CD4-positive, alpha-beta memory T cell (primary cell): ENCODE results near the gene TAS2R16. TPM values are rescaled to one million over a fixed set of nuclear protein-coding genes. Genes with fewer than 3 reads are reported as not detected.

ENCODE experiments used
- CTCF ChIA-PET: fragments of 350-600 bp; sonication (Branson Sonifier 250); formaldehyde crosslinking; loops from one replicate; lab custom pipeline; 2021; ENCODE audit warnings: inconsistent platforms; ENCODE audit not compliant: partially characterized antibody; lab: Charles Lee
- POLR2A ChIA-PET: fragments of 350-600 bp; sonication (Branson Sonifier 250); formaldehyde crosslinking; loops from one replicate; lab custom pipeline; 2021; ENCODE audit not compliant: partially characterized antibody; lab: Charles Lee
- DNase-seq, 5 donors: peaks; one replicate each; pipeline versions ENCODE4 v3.0.0 to v3.0.0-alpha.2; 2020 to 2022; ENCODE audit warnings: mixed read lengths in 1 of 5
- H3K27ac ChIP-seq: one replicate; pipeline ENCODE4 v1.7.0; 2013; ENCODE audit warnings: low read depth, low read length
- H3K27me3 ChIP-seq: 2 replicates; pipeline ENCODE4 v1.7.0; 2013; ENCODE audit warnings: mild to moderate bottlenecking, low read length, moderate library complexity; ENCODE audit not compliant: insufficient read depth
- H3K36me3 ChIP-seq: 2 replicates; pipeline ENCODE4 v1.7.0; 2013; ENCODE audit warnings: mild to moderate bottlenecking, low read length, moderate library complexity; ENCODE audit not compliant: insufficient read depth
- H3K4me1 ChIP-seq: 2 replicates; pipeline ENCODE4 v1.7.0; 2013; ENCODE audit warnings: mild to moderate bottlenecking, low read length, moderate library complexity; ENCODE audit not compliant: insufficient read depth
- H3K4me3 ChIP-seq, 2 donors: one replicate each; pipeline ENCODE4 v1.7.0; 2013; ENCODE audit warnings: low read length in 2 of 2, mild to moderate bottlenecking in 1 of 2
- H3K9me3 ChIP-seq, 2 donors: one replicate each; pipeline ENCODE4 v1.7.0; 2013; ENCODE audit warnings: low read length in 2 of 2, control low read depth in 1 of 2; ENCODE audit not compliant: control insufficient read depth in 1 of 2
- H3K27ac Mint-ChIP-seq, 7 donors: one replicate each; pipeline ENCODE4 v1.8.0; 2020 to 2021; ENCODE audit warnings: mixed read lengths in 7 of 7, mild to moderate bottlenecking in 6 of 7, inconsistent platforms in 3 of 7, moderate library complexity in 3 of 7
- H3K27me3 Mint-ChIP-seq, 2 donors: one replicate each; pipeline ENCODE4 v1.8.0; 2020 to 2021; ENCODE audit warnings: mixed read lengths in 2 of 2
- H3K36me3 Mint-ChIP-seq, 2 donors: one replicate each; pipeline ENCODE4 v1.8.0; 2020 to 2021; ENCODE audit warnings: mixed read lengths in 2 of 2, inconsistent platforms in 1 of 2, mild to moderate bottlenecking in 1 of 2
- H3K4me1 Mint-ChIP-seq, 4 donors: one replicate each; pipeline ENCODE4 v1.8.0; 2020 to 2021; ENCODE audit warnings: mixed read lengths in 4 of 4, mild to moderate bottlenecking in 1 of 4
- H3K4me3 Mint-ChIP-seq, 8 donors: one replicate each; pipeline ENCODE4 v1.8.0; 2020 to 2021; ENCODE audit warnings: mixed read lengths in 8 of 8, mild to moderate bottlenecking in 7 of 8, moderate library complexity in 6 of 8, inconsistent platforms in 3 of 8
- H3K9me3 Mint-ChIP-seq, 8 donors: one replicate each; pipeline ENCODE4 v1.8.0; 2020 to 2021; ENCODE audit warnings: mixed read lengths in 8 of 8, mild to moderate bottlenecking in 5 of 8, inconsistent platforms in 3 of 8, moderate library complexity in 1 of 8
- intact Hi-C: fragments of 100-400 bp; cut with micrococcal nuclease; formaldehyde crosslinking; loops from one replicate; pipeline ENCODE4 v1.15.1; 2023
- polyA plus RNA-seq, 2 donors: library from polyadenylated mRNA; unstranded; fragments of 300-500 nt; fragmentation: Illumina TruSeq; gene quantifications; one replicate each; pipeline ENCODE4 v1.2.3, GENCODE V29; 2021
- total RNA-seq, 2 experiments: library from RNA; stranded (reverse); gene quantifications; one replicate each; pipeline ENCODE4 v1.2.3, GENCODE V29; 2021

Gene TAS2R16
- total and polyA plus RNA-seq, 4 experiments from 2014 or later: not detected

GRCh38 chr7:123003539-123004126 is 8.1 kb upstream of the TAS2R16 start:
- Mint-ChIP-seq H3K4me3 (no peak overlapping the region), H3K9me3 (peaks cover 0 to 14% (median 5%) of the 10 kb centered on the region in 8 donors), H3K36me3 (no peaks in the 10 kb centered on the region), H3K27me3 (no peaks in the 10 kb centered on the region), H3K27ac (no peak overlapping the region), H3K4me1 (no peaks in the 10 kb centered on the region)
- no peak for DNase-seq
- intact Hi-C loops: no loop called here
- no peaks in the 10 kb centered on the region for H3K4me1 ChIP-seq
- H3K27ac ChIP-seq: no peak overlapping the region
- H3K27me3 ChIP-seq: no peaks in the 10 kb centered on the region
- H3K36me3 ChIP-seq: no peaks in the 10 kb centered on the region
- no peaks in the 10 kb centered on the region for H3K9me3 ChIP-seq
- ChIA-PET CTCF (no interaction called here), POLR2A (no interaction called here)
- H3K4me3 ChIP-seq: no peak overlapping the region

GRCh38 chr7:122989577-122989976 is 5.9 kb downstream of the TAS2R16 start:
- no peaks in the 10 kb centered on the region for H3K36me3 Mint-ChIP-seq

DNA sequence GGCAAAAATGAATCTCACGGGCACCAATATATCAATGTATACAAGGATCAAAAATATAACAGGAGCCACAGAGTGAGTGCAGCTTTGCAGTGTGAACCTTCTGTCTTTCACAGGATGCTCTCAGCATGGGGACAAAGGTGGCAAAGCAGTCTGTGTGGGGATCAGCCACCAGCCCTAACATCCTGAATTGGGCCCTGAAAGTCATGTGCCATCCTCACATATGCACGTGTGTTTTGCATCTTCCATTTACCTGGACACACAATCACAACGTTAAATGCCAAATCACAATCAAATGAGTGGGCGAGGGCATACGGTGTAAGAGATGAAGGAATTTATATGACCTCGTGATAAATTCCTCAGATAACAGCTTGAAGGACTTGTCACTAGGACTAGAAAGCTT is 6.5 kb downstream of the TAS2R16 start:
- H3K9me3 Mint-ChIP-seq: peaks cover 0 to 12% (median 5%) of the 10 kb centered on the region in 8 donors
- H3K27me3 ChIP-seq: no peaks in the 10 kb centered on the region
- H3K27ac ChIP-seq: no peak overlapping the region
- no peaks in the 10 kb centered on the region for H3K36me3 ChIP-seq
- H3K4me3 ChIP-seq: no peak overlapping the region
- H3K4me1 ChIP-seq: no peaks in the 10 kb centered on the region
- H3K9me3 ChIP-seq: no peaks in the 10 kb centered on the region
- no peaks in the 10 kb centered on the region for H3K4me1 Mint-ChIP-seq
- no peaks in the 10 kb centered on the region for H3K36me3 Mint-ChIP-seq
- no peak overlapping the region for H3K27ac Mint-ChIP-seq
- no peak overlapping the region for H3K4me3 Mint-ChIP-seq
- intact Hi-C loops: no loop called here
- no peak for DNase-seq
- H3K27me3 Mint-ChIP-seq: no peaks in the 10 kb centered on the region
- POLR2A ChIA-PET: no interaction called here
- CTCF ChIA-PET: no interaction called here

More at GRCh38 chr7:122989577-122989976, 5.9 kb downstream of the TAS2R16 start:
- no peak overlapping the region for H3K27ac Mint-ChIP-seq
- ChIA-PET POLR2A (no interaction called here), CTCF (no interaction called here)
- intact Hi-C loops: no loop called here
- no peaks in the 10 kb centered on the region for H3K36me3 ChIP-seq
- no peaks in the 10 kb centered on the region for H3K9me3 ChIP-seq
- no peak overlapping the region for H3K27ac ChIP-seq
- no peaks in the 10 kb centered on the region for H3K4me1 Mint-ChIP-seq
- no peak overlapping the region for H3K4me3 ChIP-seq
- H3K27me3 Mint-ChIP-seq: no peaks in the 10 kb centered on the region
- H3K4me1 ChIP-seq: no peaks in the 10 kb centered on the region
- no peak overlapping the region for H3K4me3 Mint-ChIP-seq
- DNase-seq: no peak
- H3K27me3 ChIP-seq: no peaks in the 10 kb centered on the region
- H3K9me3 Mint-ChIP-seq: peaks cover 0 to 12% (median 5%) of the 10 kb centered on the region in 8 donors

- H3K4me1 ChIP-seq: no peaks in the 10 kb centered on the region
- ChIA-PET POLR2A (no interaction called here), CTCF (no interaction called here)
- H3K27ac ChIP-seq: no peak overlapping the region
- Mint-ChIP-seq H3K4me3 (no peak overlapping the region), H3K27ac (no peak overlapping the region), H3K9me3 (peaks cover 0 to 11% (median 5%) of the 10 kb centered on the region in 8 donors), H3K27me3 (no peaks in the 10 kb centered on the region), H3K36me3 (no peaks in the 10 kb centered on the region), H3K4me1 (no peaks in the 10 kb centered on the region)
- DNase-seq: no peak
- H3K9me3 ChIP-seq: no peaks in the 10 kb centered on the region
- no peaks in the 10 kb centered on the region for H3K27me3 ChIP-seq
- H3K36me3 ChIP-seq: no peaks in the 10 kb centered on the region
- intact Hi-C loops: no loop called here
- no peak overlapping the region for H3K4me3 ChIP-seq
Measured at GRCh38 chr7:122988333-122988732, 7.2 kb downstream of the TAS2R16 start.

DNA sequence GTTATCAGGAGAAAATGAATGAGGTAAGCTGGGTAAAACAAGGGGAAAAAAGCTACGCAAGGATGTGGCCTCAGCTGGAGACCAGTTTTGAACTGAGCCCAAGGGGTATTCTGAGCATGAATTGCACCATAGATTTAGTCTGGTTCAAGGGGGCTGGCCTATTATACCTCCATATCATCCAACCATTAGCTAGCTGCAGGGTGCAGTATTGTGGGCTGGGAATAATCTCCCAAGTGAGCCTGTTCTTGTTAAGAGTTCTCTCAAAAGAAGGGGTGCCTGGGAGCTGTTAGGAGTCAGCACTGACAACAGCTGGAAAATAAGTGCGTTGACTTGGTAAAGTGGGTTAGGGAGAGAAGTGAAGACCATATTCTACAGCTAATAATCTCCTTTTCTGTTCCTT is 8.0 kb downstream of the TAS2R16 start:
- H3K4me1 ChIP-seq: no peaks in the 10 kb centered on the region
- H3K4me3 ChIP-seq: no peak overlapping the region
- ChIA-PET POLR2A (no interaction called here), CTCF (no interaction called here)
- no peaks in the 10 kb centered on the region for H3K27me3 ChIP-seq
- intact Hi-C loops: no loop called here
- no peaks in the 10 kb centered on the region for H3K36me3 ChIP-seq
- Mint-ChIP-seq H3K27me3 (no peaks in the 10 kb centered on the region), H3K27ac (no peak overlapping the region), H3K4me1 (no peaks in the 10 kb centered on the region), H3K9me3 (peaks cover 0 to 11% (median 4%) of the 10 kb centered on the region in 8 donors), H3K36me3 (no peaks in the 10 kb centered on the region), H3K4me3 (no peak overlapping the region)
- H3K27ac ChIP-seq: no peak overlapping the region
- H3K9me3 ChIP-seq: no peaks in the 10 kb centered on the region
- no peak for DNase-seq

DNA sequence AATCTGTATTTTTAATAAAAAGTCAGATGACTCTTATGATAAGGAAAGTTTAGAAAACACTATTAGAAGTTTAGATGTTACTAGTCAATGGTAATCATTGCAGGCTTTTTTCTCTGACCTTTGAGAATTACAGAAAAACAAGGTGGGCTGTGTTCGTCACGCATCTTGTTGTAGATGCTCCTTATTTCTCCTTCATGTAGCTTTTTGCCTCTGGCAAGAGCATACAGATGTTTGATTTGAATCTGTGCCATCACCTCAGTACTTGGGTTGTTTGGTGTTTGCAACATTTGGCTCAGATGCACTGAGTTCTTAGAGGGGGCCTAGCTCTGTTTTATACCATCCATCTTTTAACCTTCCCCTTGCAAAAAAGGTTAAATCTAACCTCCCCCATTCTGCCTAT is 11.5 kb downstream of the TAS2R16 start:
- Mint-ChIP-seq H3K4me3 (no peak overlapping the region), H3K9me3 (peaks cover 0 to 9% (median 3%) of the 10 kb centered on the region in 8 donors), H3K4me1 (no peaks in the 10 kb centered on the region), H3K27ac (no peak overlapping the region), H3K36me3 (no peaks in the 10 kb centered on the region), H3K27me3 (no peaks in the 10 kb centered on the region)
- Histone ChIP-seq H3K27ac (no peak overlapping the region), H3K27me3 (no peaks in the 10 kb centered on the region), H3K36me3 (no peaks in the 10 kb centered on the region), H3K9me3 (no peaks in the 10 kb centered on the region), H3K4me1 (no peaks in the 10 kb centered on the region), H3K4me3 (no peak overlapping the region)
- intact Hi-C loops: no loop called here
- DNase-seq: no peak
- CTCF ChIA-PET: no interaction called here
- POLR2A ChIA-PET: no interaction called here

- no peaks in the 10 kb centered on the region for H3K36me3 ChIP-seq
- no peak for DNase-seq
- Mint-ChIP-seq H3K4me3 (no peak overlapping the region), H3K9me3 (peaks cover 0 to 5% (median 2%) of the 10 kb centered on the region in 8 donors), H3K4me1 (no peaks in the 10 kb centered on the region), H3K36me3 (no peaks in the 10 kb centered on the region), H3K27ac (no peak overlapping the region), H3K27me3 (no peaks in the 10 kb centered on the region)
- intact Hi-C loops: no loop called here
- POLR2A ChIA-PET: no interaction called here
- no peaks in the 10 kb centered on the region for H3K27me3 ChIP-seq
- no peak overlapping the region for H3K27ac ChIP-seq
- no peaks in the 10 kb centered on the region for H3K9me3 ChIP-seq
- CTCF ChIA-PET: no interaction called here
- H3K4me1 ChIP-seq: no peaks in the 10 kb centered on the region
- H3K4me3 ChIP-seq: no peak overlapping the region
Measured at GRCh38 chr7:122983261-122983660, 12.2 kb downstream of the TAS2R16 start.

DNA sequence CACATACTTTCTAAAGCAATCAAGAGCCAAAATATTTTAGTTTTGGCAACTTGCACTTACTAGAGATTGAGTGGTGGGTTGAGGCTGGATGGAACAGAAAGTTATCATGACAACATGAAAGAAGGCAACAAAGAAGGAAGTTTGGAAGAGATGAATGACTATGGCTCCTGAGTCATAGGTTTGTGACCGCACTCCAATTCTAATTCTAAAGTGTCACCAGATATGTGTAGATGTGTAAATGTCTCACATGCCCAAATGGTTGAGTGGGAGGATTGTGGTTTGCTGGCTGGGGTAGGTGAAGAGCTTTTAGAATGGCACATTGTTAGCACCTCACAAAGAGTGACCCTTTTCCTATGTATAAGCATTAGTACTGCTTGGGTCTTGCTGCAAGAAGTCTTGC is 20.2 kb downstream of the TAS2R16 start:
- intact Hi-C loops: no loop called here
- Histone ChIP-seq H3K36me3 (no peaks in the 10 kb centered on the region), H3K27ac (no peak overlapping the region), H3K4me3 (no peak overlapping the region), H3K9me3 (no peaks in the 10 kb centered on the region), H3K4me1 (no peaks in the 10 kb centered on the region), H3K27me3 (no peaks in the 10 kb centered on the region)
- ChIA-PET POLR2A (no interaction called here), CTCF (no interaction called here)
- Mint-ChIP-seq H3K27ac (no peak overlapping the region), H3K9me3 (peaks cover 0 to 14% (median 0%) of the 10 kb centered on the region in 8 donors), H3K4me3 (no peak overlapping the region), H3K27me3 (no peaks in the 10 kb centered on the region), H3K4me1 (no peaks in the 10 kb centered on the region), H3K36me3 (no peaks in the 10 kb centered on the region)
- no peak for DNase-seq
